IPS-20b (cell line): Measurements from ENCODE around the gene RASGRF2.

ENCODE experiments used
- H3K27ac ChIP-seq: one replicate; pipeline ENCODE4 v1.5.1; 2013; ENCODE audit warnings: low read length
- H3K27me3 ChIP-seq: 2 replicates; pipeline ENCODE4 v1.6.1; 2013; ENCODE audit warnings: mild to moderate bottlenecking, low read length, inconsistent platforms; ENCODE audit not compliant: insufficient read depth
- H3K36me3 ChIP-seq: 2 replicates; pipeline ENCODE4 v1.6.1; 2013; ENCODE audit warnings: low read depth, mild to moderate bottlenecking, inconsistent platforms, low read length, moderate library complexity; ENCODE audit not compliant: insufficient read depth
- H3K4me1 ChIP-seq: 2 replicates; pipeline ENCODE4 v1.6.1; 2013; ENCODE audit warnings: mild to moderate bottlenecking, control low read depth, inconsistent platforms, low read length, moderate library complexity; ENCODE audit not compliant: insufficient read depth
- H3K4me3 ChIP-seq: 2 replicates; pipeline ENCODE4 v1.5.1; 2013; ENCODE audit warnings: mild to moderate bottlenecking, low read length, inconsistent platforms
- H3K9ac ChIP-seq: 2 replicates; pipeline ENCODE4 v1.6.1; 2013; ENCODE audit warnings: low read depth, mild to moderate bottlenecking, inconsistent platforms, low read length, moderate library complexity
- H3K9me3 ChIP-seq: 2 replicates; pipeline ENCODE4 v1.6.1; 2013; ENCODE audit warnings: mild to moderate bottlenecking, low read depth, low read length, inconsistent platforms; ENCODE audit not compliant: insufficient read depth

RASGRF2 gene

DNA sequence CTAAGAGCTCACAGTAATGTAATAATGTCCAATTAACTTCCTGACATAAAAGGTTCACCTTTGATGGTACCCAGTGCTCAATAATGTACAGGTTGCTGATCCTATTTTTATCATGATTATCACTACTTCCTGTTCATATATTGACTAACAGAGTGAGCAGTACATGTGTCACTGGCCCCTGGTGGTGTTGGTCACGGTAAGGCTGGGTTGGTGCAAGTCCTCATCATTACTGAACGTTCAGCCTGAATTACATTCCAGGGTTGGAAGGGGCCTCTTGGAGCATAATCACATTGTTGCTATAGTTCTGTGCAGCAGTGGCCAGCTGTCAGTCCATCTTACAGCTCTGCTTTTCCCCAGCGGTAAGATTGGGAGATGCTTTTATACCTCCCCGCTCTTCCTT, 248.7 kb downstream of the RASGRF2 start:
- Histone ChIP-seq H3K36me3 (no peaks in the 10 kb centered on the region), H3K4me3 (no peak overlapping the region), H3K27ac (no peak overlapping the region), H3K9me3 (no peaks in the 10 kb centered on the region), H3K4me1 (no peaks in the 10 kb centered on the region), H3K27me3 (no peaks in the 10 kb centered on the region), H3K9ac (no peak overlapping the region)

DNA sequence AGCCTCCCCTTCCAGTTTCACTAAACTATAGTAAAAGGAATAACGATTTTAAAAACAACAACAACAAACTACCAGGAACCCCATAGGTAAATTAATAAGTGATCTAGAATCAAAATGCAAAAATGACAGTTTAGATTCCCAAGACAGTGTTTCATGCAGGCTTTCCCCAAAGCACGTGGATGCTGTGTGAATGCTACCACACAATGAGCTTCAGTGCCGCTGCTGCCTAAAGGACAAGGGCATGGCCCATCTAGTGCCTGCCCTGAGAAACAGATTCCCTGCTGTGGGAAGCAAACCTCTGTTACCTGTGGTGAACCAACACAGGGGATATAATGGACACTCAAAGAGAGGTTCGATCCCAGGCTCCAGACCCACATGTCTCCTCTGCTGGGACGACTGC, 249.2 kb downstream of the RASGRF2 start:
- Histone ChIP-seq H3K9ac (no peak overlapping the region), H3K4me3 (no peak overlapping the region), H3K27me3 (no peaks in the 10 kb centered on the region), H3K9me3 (no peaks in the 10 kb centered on the region), H3K36me3 (no peaks in the 10 kb centered on the region), H3K27ac (no peak overlapping the region), H3K4me1 (no peaks in the 10 kb centered on the region)

DNA sequence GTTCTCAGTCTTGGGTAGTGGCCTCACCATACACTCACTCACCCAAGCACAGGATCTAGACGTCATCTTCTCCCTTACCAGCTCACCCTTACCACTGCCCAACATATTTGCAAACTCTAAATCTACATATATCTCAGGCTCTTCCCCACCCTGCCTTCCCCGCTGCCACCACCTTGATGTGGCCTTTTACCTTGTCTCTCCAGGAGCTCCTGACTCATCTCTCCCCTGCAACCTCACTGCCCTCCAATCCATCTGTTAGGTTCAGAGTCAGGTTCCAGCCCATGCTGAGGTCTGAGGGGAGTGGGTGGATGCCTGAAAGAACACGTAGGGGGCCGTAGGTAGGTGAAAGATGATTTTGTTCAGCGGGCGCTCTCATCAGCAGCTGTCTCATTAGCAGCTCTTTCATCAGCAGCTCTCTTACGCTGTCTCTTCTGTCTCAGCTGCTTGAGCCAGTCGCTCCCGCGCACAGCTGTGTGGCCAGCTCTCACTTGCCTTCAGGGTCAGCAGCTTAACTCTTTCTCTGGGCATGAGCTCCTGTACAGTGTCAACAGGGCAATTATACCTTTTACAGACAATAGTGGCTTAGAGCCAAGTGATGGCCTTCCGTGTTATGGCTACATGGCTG, 249.8 kb downstream of the RASGRF2 start:
- Histone ChIP-seq H3K27ac (no peak overlapping the region), H3K27me3 (no peaks in the 10 kb centered on the region), H3K9ac (no peak overlapping the region), H3K4me3 (no peak overlapping the region), H3K4me1 (no peaks in the 10 kb centered on the region), H3K9me3 (no peaks in the 10 kb centered on the region), H3K36me3 (no peaks in the 10 kb centered on the region)

DNA sequence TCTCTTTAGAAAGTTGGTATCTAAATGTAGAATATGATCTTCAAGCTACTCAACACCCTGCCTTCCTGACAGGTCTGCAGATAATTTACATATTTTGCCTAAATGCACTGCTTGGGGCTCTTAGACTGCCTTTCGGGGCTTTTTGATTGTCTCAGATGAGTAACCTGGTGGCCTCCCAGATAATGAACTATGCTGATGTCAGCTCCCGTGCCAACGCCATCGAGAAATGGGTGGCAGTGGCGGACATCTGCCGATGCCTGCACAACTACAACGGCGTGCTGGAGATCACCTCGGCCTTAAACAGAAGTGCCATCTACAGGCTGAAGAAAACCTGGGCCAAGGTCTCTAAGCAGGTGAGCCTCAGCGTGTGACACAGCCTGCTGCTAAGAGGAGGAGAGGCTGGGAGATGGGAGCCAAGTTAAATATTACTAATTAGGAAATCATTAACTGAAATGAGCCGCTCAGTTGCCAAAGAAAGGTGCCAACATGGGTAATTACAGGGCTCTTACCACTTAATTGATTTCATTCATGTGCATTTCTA, 252.1 kb downstream of the RASGRF2 start:
- Histone ChIP-seq H3K9ac (no peak overlapping the region), H3K9me3 (no peaks in the 10 kb centered on the region), H3K27me3 (no peaks in the 10 kb centered on the region), H3K27ac (no peak overlapping the region), H3K4me3 (no peak overlapping the region), H3K4me1 (no peaks in the 10 kb centered on the region), H3K36me3 (no peaks in the 10 kb centered on the region)

DNA sequence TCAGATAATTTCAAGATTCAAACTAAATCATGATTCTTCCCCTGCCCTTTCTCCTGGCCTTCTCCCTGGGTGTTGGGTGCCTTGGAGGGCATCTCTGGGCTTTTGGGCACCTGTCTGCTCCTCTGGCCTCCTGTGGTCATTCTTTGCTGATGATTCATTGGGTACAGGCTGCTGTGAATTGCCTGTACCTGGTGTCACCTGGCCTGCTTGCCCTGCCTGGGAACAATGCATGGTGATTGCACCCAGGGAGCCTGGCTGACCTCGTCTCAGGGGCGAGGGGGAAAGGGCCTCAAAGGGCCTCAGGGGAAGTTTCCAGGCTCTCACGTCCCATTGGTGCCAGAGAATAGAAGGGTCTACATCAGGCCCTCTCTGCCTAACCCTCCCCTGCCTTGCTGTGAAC, 252.9 kb downstream of the RASGRF2 start:
- no peaks in the 10 kb centered on the region for H3K9me3 ChIP-seq
- no peaks in the 10 kb centered on the region for H3K27me3 ChIP-seq
- no peak overlapping the region for H3K27ac ChIP-seq
- H3K4me1 ChIP-seq: no peaks in the 10 kb centered on the region
- H3K4me3 ChIP-seq: no peak overlapping the region
- no peak overlapping the region for H3K9ac ChIP-seq
- H3K36me3 ChIP-seq: no peaks in the 10 kb centered on the region

DNA sequence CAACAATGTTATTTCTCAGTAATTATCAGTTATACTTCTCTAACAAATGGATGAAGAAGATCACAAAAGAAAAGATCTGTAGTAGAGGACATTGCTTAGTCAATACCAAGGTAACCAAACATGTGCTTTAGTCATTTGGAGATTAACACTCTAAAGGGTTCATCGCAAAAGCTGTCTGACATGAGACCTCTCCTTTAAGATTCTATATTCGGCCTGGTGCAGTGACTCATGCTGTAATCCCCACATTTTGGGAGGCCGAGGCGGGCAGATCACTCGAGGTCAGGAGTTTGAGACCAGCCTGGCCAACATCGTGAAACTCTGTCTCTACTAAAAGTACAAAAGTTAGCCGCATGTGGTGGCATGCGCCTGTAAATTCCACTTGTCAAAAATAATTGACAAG, 254.7 kb downstream of the RASGRF2 start:
- no peaks in the 10 kb centered on the region for H3K9me3 ChIP-seq
- no peak overlapping the region for H3K9ac ChIP-seq
- H3K4me3 ChIP-seq: no peak overlapping the region
- H3K36me3 ChIP-seq: no peaks in the 10 kb centered on the region
- no peaks in the 10 kb centered on the region for H3K4me1 ChIP-seq
- H3K27ac ChIP-seq: no peak overlapping the region
- H3K27me3 ChIP-seq: no peaks in the 10 kb centered on the region

DNA sequence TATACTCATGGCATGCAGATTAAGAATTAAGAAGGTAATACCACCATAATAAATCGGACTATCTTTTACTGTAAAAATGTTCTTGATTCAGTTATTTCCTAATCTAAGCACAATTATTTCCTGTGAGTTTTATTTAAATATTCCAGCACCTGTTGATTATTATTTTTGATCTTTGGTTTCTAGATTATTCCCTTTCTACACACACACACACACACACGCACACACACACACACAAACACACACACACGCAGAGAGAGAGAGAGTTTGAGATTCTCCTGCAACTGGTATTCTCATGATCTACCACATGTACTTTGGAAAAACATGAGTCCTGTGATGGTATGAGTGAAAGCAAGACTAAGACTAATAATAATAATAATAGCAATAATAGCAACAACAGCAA, 256.0 kb downstream of the RASGRF2 start:
- no peaks in the 10 kb centered on the region for H3K27me3 ChIP-seq

DNA sequence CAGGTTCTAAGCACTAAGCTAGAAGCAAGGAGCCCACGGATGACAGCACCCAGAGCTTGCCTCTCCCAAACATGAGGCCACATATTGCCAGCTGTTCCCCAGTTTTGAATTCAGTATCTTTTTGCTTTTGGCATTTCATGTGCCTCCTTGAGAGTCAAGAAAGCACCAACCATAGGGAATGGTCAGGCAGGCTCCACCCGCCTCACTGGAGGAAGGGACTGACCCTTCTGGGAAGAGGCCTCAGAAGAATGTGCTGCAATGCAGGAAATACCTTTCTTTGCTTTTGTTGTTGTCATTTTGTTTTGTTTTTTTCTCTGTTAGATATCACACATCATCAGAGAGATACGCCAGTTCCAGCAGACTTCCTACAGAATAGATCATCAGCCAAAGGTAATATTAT, 259.2 kb downstream of the RASGRF2 start:
- H3K9me3 ChIP-seq: no peaks in the 10 kb centered on the region
- H3K4me1 ChIP-seq: no peaks in the 10 kb centered on the region
- no peak overlapping the region for H3K27ac ChIP-seq
- H3K4me3 ChIP-seq: no peak overlapping the region
- no peaks in the 10 kb centered on the region for H3K27me3 ChIP-seq
- H3K9ac ChIP-seq: no peak overlapping the region
- no peaks in the 10 kb centered on the region for H3K36me3 ChIP-seq

More for the DNA sequence above, 256.0 kb downstream of the RASGRF2 start:
- no peaks in the 10 kb centered on the region for H3K36me3 ChIP-seq
- no peak overlapping the region for H3K9ac ChIP-seq
- H3K4me1 ChIP-seq: no peaks in the 10 kb centered on the region
- no peak overlapping the region for H3K27ac ChIP-seq
- no peak overlapping the region for H3K4me3 ChIP-seq
- no peaks in the 10 kb centered on the region for H3K9me3 ChIP-seq

DNA sequence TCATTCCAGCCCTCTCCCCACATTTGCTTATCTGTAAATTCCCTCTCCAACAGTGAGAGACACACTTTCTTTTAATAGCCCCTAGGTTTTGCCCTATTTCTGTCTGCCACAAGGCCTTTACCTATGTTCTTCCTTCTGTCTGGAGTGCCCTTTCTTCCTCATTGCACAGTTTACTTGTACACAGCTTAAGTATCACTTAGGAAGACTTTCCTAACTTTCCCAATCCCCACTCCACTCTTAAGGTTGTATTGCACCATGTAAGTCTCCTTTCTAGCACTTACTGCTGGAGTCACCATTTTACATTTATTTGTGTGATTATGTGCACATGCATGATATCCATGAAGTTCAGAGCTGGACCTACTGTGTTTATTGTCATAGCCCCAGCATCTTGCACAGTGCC, 262.1 kb downstream of the RASGRF2 start:
- H3K9ac ChIP-seq: no peak overlapping the region
- H3K4me3 ChIP-seq: no peak overlapping the region
- H3K9me3 ChIP-seq: no peaks in the 10 kb centered on the region
- H3K4me1 ChIP-seq: no peaks in the 10 kb centered on the region
- H3K36me3 ChIP-seq: no peaks in the 10 kb centered on the region
- no peaks in the 10 kb centered on the region for H3K27me3 ChIP-seq
- H3K27ac ChIP-seq: no peak overlapping the region

DNA sequence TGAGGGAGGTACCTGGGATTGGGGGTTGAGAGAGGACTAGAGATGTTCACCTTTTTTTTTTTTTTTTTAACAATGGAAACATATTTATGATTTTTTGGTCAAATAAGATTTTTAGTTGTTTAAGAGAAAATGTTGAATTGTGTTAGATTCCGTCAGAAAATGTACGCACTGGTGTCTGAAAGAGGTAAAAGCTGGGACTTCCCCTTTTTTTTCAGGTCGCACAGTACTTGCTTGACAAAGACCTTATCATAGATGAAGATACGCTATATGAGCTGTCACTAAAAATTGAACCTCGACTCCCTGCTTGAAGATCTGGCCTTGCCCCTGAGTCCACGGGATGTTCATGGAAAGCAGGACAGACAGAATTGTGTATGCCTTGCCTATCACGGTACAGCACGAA, 265.3 kb downstream of the RASGRF2 start:
- H3K27ac ChIP-seq: no peak overlapping the region
- no peaks in the 10 kb centered on the region for H3K36me3 ChIP-seq
- H3K27me3 ChIP-seq: no peaks in the 10 kb centered on the region
- no peak overlapping the region for H3K4me3 ChIP-seq
- no peaks in the 10 kb centered on the region for H3K4me1 ChIP-seq
- no peaks in the 10 kb centered on the region for H3K9me3 ChIP-seq
- no peak overlapping the region for H3K9ac ChIP-seq

DNA sequence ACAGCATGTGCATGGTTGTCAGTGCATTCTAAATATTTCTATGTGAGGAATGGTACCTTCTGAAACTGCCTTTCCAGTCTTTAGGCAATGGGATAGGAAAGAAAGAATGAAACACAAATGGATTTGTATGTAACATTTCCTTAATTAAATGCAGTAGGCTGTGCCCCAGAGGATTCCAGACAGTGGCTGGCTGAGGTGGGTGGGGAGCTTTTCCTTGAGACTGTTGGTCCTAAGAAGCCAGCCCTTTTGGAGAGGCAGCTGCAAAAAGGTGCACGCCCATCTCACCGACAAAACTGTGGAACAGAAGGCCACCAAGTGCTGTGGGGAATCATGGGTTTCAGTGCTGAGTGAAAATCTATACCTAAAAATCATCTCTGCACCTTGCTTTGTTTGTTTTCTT, 266.1 kb downstream of the RASGRF2 start:
- no peak overlapping the region for H3K27ac ChIP-seq
- H3K9ac ChIP-seq: no peak overlapping the region
- H3K4me1 ChIP-seq: no peaks in the 10 kb centered on the region
- no peaks in the 10 kb centered on the region for H3K9me3 ChIP-seq
- no peak overlapping the region for H3K4me3 ChIP-seq
- H3K27me3 ChIP-seq: no peaks in the 10 kb centered on the region
- H3K36me3 ChIP-seq: no peaks in the 10 kb centered on the region

DNA sequence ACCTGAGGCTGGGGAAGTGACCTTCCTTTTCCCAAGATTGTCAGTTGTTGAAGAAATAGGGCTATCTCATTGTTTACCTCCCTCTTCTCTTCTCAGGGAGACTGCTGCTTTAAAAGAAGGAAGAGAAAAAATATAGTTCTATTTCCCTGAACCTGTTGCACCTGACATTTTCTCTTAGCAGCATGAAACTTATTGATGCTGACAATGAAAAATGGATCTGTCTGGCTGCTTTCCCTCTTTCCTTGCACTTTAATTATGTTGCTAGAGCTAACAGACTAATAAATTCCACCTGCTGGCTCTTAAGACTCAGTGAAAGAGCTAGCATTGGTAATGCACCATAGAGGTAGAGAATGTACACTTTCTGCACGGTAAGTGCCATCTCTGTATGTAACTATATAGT, 266.8 kb downstream of the RASGRF2 start:
- H3K9ac ChIP-seq: no peak overlapping the region
- no peaks in the 10 kb centered on the region for H3K27me3 ChIP-seq
- no peaks in the 10 kb centered on the region for H3K36me3 ChIP-seq
- no peak overlapping the region for H3K4me3 ChIP-seq
- H3K4me1 ChIP-seq: no peaks in the 10 kb centered on the region
- H3K27ac ChIP-seq: no peak overlapping the region
- H3K9me3 ChIP-seq: no peaks in the 10 kb centered on the region
